OCI-LY7 (cell line): ENCODE results near the gene MROH7. TPM values are rescaled to one million over a fixed set of nuclear protein-coding genes. Genes with fewer than 3 reads are reported as not detected.

ENCODE experiments used
- BruUV-seq: library from RNA; stranded (reverse); fragments of 400-500 nt; replicated peaks from 2 replicates; lab custom pipeline; 2021; lab: Mats Ljungman, UMichigan
- CTCF ChIA-PET: fragments of 300-600 bp; sonication (Branson Sonifier 250); formaldehyde crosslinking; loops from one replicate; lab custom pipeline; 2022; ENCODE audit warnings: antibody characterized with exemption; ENCODE audit not compliant: unreplicated experiment; lab: Charles Lee
- POLR2A ChIA-PET: fragments of 300-600 bp; sonication (Branson Sonifier 250); formaldehyde crosslinking; loops from one replicate; lab custom pipeline; 2022; ENCODE audit warnings: antibody characterized with exemption; lab: Charles Lee
- DNase-seq: peaks from one replicate; pipeline ENCODE4 v3.0.0-alpha.2; 2015; ENCODE audit warnings: low spot score
- H2AFZ ChIP-seq: fragments of 200-600 bp; sonication (generic), shearing (Covaris generic); 2 replicates; pipeline ENCODE4 v1.6.1; 2014; ENCODE audit warnings: mild to moderate bottlenecking, antibody characterized with exemption, low read length, moderate library complexity
- H3K27ac ChIP-seq: fragments of 200-600 bp; sonication (generic); 2 replicates; pipeline ENCODE4 v1.5.1; 2014; ENCODE audit warnings: mixed run types, low read depth, mild to moderate bottlenecking, moderate library complexity, low read length, inconsistent platforms; ENCODE audit not compliant: poor library complexity, severe bottlenecking
- H3K36me3 ChIP-seq: fragments of 200-600 bp; sonication (generic); 2 replicates; pipeline ENCODE4 v1.6.1; 2014; ENCODE audit warnings: mild to moderate bottlenecking, antibody characterized with exemption, low read length, moderate library complexity, mixed read lengths; ENCODE audit not compliant: insufficient read depth
- H3K4me1 ChIP-seq: fragments of 200-600 bp; sonication (generic); 2 replicates; pipeline ENCODE4 v1.5.1; 2014; ENCODE audit warnings: mild to moderate bottlenecking, low read length; ENCODE audit not compliant: insufficient read depth, poor library complexity, severe bottlenecking
- H3K4me2 ChIP-seq: fragments of 200-600 bp; sonication (generic); 2 replicates; pipeline ENCODE4 v1.6.1; 2014; ENCODE audit warnings: mild to moderate bottlenecking, low read length
- H3K4me3 ChIP-seq: fragments of 200-600 bp; sonication (generic); 2 replicates; pipeline ENCODE4 v1.5.1; 2014; ENCODE audit warnings: mild to moderate bottlenecking, low read depth, low read length; ENCODE audit not compliant: poor library complexity, severe bottlenecking
- H3K79me2 ChIP-seq: fragments of 200-600 bp; sonication (generic); 2 replicates; pipeline ENCODE4 v1.6.1; 2016; ENCODE audit warnings: low read depth, mild to moderate bottlenecking, low read length, moderate library complexity, mixed read lengths; ENCODE audit not compliant: insufficient read depth
- H3K9me2 ChIP-seq: fragments of 200-600 bp; sonication (generic); 2 replicates; pipeline ENCODE4 v1.6.1; 2016; ENCODE audit warnings: mild to moderate bottlenecking, low read length, mixed read lengths; ENCODE audit not compliant: insufficient read depth
- H3K9me3 ChIP-seq: fragments of 200-600 bp; sonication (generic); 2 replicates; pipeline ENCODE4 v1.6.1; 2014; ENCODE audit warnings: mild to moderate bottlenecking, mixed run types, low read length, mixed read lengths
- H4K20me1 ChIP-seq: fragments of 200-600 bp; sonication (generic); 2 replicates; pipeline ENCODE4 v1.6.1; 2014; ENCODE audit warnings: mild to moderate bottlenecking, antibody characterized with exemption, low read length, moderate library complexity, mixed read lengths; ENCODE audit not compliant: insufficient read depth
- CTCF ChIP-seq: fragments of 200-600 bp; sonication (generic); conservative IDR thresholded peaks from 2 replicates; pipeline ENCODE4 v1.5.1; 2014; ENCODE audit warnings: mild to moderate bottlenecking, antibody characterized with exemption, low read length, moderate library complexity, mixed read lengths
- EZH2phosphoT487 ChIP-seq: fragments of 200-600 bp; sonication (generic); IDR thresholded peaks from 2 replicates; pipeline ENCODE4 v1.6.1; 2018; ENCODE audit warnings: low read depth, borderline replicate concordance, mild to moderate bottlenecking, mixed run types, antibody characterized with exemption, low read length, moderate library complexity, mixed read lengths
- intact Hi-C: fragments of 100-400 bp; cut with micrococcal nuclease; formaldehyde crosslinking; loops from one replicate; pipeline ENCODE4 v1.10.0; 2022; ENCODE audit not compliant: unreplicated experiment
- total RNA-seq, 2 experiments: library from RNA; depleted of rRNA in 1 of 2; stranded (reverse); fragments of >200 nt in 1 of 2; shearing (Covaris generic) in 1 of 2; gene quantifications; 2 replicates each; pipeline ENCODE4 v1.2.3, GENCODE V29; 2014 to 2022

Gene MROH7
- total RNA-seq, 2 experiments from 2014 or later = not detected

DNA sequence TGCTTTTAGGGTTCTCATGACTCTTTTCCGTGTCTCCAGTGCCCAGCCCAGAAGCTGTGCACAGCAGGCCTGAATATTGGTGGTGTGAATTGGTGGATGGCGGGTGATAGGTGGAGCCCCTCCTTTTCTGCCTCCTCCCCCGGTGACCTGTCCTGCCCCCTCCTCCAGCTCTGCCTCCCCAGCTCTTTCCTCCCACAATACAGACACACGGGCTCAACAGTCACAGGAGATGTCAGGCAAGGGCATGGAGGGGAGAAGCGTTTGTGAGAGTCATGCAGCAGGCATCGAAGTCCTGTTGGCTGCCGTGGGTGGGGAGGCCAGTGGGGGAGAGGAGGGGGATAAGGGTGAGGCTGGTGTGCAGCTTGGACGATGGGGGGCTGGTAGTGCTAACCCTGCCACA lies 56.8 kb downstream of the MROH7 start:
- POLR2A ChIA-PET = no interaction called here
- Histone ChIP-seq H3K36me3 (no peaks in the 10 kb centered on the region), H3K79me2 (no peaks in the 10 kb centered on the region), H3K4me1 (no peaks in the 10 kb centered on the region), H3K9me2 (no peaks in the 10 kb centered on the region), H3K4me3 (no peak overlapping the region), H3K9me3 (no peaks in the 10 kb centered on the region), H3K27ac (no peak overlapping the region), H4K20me1 (no peaks in the 10 kb centered on the region), H2AFZ (no peak overlapping the region), H3K4me2 (no peak overlapping the region)
- CTCF ChIA-PET = no interaction called here
- no TSS peak for BruUV-seq
- TF ChIP-seq EZH2phosphoT487 (no peak), CTCF (no peak)
- no peak for DNase-seq
- intact Hi-C loops = no loop called here

DNA sequence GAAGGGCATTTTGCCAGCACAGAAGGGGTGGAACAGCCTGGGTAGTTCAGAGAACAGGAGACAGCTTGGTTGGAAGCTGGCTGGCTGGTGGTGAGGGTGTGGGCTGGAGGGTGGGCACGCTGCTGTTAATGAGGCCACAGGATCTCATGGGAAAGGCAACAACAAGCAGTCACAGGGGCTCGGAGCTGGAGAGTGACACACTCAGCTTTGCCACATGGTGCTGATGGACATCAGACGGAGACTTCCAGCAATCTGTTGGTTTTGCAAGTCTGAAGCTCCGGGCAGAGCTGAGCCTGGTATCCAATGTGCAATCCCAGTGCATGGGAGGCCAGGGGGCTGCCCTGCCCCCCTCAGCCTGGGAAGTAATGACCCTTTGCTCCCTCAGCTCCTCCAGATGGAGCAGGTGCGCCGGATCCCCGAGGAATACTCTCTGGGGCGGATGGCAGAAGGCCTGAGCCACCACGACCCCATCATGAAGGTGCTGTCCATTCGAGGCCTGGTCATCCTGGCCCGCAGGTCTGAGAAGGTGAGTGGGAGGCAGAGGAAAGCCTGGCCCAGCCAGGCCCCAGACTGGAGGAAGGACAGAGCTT lies 58.4 kb downstream of the MROH7 start:
- CTCF ChIA-PET = interaction anchor here (0.8 kb wide), 1 partner anchor 15 kb away, joined by 5 read pairs; the partner anchor contains the start of gene TTC4

More for the DNA sequence above, 58.4 kb downstream of the MROH7 start:
- H3K36me3 ChIP-seq = no peaks in the 10 kb centered on the region
- H3K27ac ChIP-seq = no peak overlapping the region
- no peak overlapping the region for H3K4me2 ChIP-seq
- no peak for TF ChIP-seq CTCF
- no peak for TF ChIP-seq EZH2phosphoT487
- no peaks in the 10 kb centered on the region for H4K20me1 ChIP-seq
- no peaks in the 10 kb centered on the region for H3K4me1 ChIP-seq
- H2AFZ ChIP-seq = no peak overlapping the region
- no peak overlapping the region for H3K4me3 ChIP-seq
- H3K9me3 ChIP-seq = no peaks in the 10 kb centered on the region
- H3K79me2 ChIP-seq = no peaks in the 10 kb centered on the region
- DNase-seq = no peak
- intact Hi-C loops = no loop called here
- no peaks in the 10 kb centered on the region for H3K9me2 ChIP-seq
- BruUV-seq = no TSS peak
- POLR2A ChIA-PET = no interaction called here
